ENCODE results near the gene RAC2. TPM values are rescaled to one million over a fixed set of nuclear protein-coding genes. Genes with fewer than 3 reads are reported as not detected.

RAC2 gene
- total RNA-seq, 1 experiment from 2014 or later, result 50.5 TPM

DNA sequence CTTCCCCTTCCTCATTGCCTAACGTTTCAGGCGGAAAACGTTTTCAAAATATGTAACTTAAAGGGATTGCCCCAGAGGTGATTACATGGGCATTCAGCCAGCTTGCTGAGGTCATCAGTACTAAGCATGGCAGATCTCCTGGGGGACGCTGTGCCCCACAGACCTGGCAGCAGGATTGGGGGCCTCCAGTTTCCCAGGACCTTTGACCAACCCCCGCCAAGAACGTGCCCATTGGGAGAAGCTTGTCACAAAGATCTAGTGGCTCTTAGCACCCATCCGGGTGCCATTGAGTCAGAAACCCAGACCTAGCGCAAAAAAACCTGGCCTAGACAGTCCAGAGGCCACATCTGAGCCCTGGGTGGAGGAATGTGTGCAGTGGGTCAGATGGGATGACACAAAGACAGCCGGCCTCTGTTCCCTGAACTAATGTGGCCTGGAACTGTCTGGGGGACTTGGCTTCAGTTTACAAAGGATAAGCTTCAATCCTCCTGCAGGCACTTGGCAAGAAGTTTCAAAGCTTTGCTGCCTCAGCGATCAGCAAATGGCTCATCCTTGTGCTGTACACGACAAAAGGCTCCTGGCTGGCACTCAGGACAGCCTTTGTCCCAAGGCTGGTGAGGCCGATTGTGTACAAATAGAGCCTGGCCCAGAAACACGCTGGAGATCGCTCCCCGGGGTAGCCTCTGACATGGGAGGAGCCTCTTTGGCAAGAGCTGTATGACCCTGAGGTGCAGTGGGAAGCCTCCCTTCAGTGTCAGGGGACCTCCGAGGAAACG is 65.5 kb downstream of the RAC2 start:
- no peaks in the 10 kb centered on the region for H3K9me3 ChIP-seq (ENCODE audit: low read length)
- H3K27ac ChIP-seq (ENCODE audit: low read length), result no peak overlapping the region
- no peaks in the 10 kb centered on the region for H3K79me2 ChIP-seq (ENCODE audit: low read length)
- no peaks in the 10 kb centered on the region for H3K27me3 ChIP-seq (ENCODE audit: low read length)
- intact Hi-C loops (cut with micrococcal nuclease), result no loop called here
- ChIA-PET POLR2A (ENCODE audit: unreplicated experiment) (no interaction called here), CTCF (no interaction called here)
- no peaks in the 10 kb centered on the region for H3F3A ChIP-seq (ENCODE audit: low read length, unreplicated experiment)
- H4K20me1 ChIP-seq (ENCODE audit: low read length), result no peaks in the 10 kb centered on the region
- DNase-seq (no peak), ATAC-seq (no peak)
- no peak overlapping the region for H3K9ac ChIP-seq (ENCODE audit: low read length)
- H2AFZ ChIP-seq (ENCODE audit: low read length), result no peak overlapping the region
- H3K4me1 ChIP-seq (ENCODE audit: insufficient read depth, low read length), result no peaks in the 10 kb centered on the region; the same call in 1 of the 2 replicates
- TF ChIP-seq EZH2 (IDR thresholded peaks at IDR 0.05; ENCODE audit: low read length, unreplicated experiment) (no peak), EZH2phosphoT487 (IDR thresholded peaks at IDR 0.05; ENCODE audit: borderline replicate concordance, low read length) (no peak)
- TF ChIP-seq, protein P1, sequence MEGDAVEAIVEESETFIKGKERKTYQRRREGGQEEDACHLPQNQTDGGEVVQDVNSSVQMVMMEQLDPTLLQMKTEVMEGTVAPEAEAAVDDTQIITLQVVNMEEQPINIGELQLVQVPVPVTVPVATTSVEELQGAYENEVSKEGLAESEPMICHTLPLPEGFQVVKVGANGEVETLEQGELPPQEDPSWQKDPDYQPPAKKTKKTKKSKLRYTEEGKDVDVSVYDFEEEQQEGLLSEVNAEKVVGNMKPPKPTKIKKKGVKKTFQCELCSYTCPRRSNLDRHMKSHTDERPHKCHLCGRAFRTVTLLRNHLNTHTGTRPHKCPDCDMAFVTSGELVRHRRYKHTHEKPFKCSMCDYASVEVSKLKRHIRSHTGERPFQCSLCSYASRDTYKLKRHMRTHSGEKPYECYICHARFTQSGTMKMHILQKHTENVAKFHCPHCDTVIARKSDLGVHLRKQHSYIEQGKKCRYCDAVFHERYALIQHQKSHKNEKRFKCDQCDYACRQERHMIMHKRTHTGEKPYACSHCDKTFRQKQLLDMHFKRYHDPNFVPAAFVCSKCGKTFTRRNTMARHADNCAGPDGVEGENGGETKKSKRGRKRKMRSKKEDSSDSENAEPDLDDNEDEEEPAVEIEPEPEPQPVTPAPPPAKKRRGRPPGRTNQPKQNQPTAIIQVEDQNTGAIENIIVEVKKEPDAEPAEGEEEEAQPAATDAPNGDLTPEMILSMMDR (conservative IDR thresholded peaks at IDR 0.05; ENCODE audit: low read depth, low read length), result no peak
- BruUV-seq (replicated peaks), result no TSS peak
- H3K4me3 ChIP-seq (ENCODE audit: low read length), result no peak overlapping the region
- no peaks in the 10 kb centered on the region for H3K36me3 ChIP-seq (ENCODE audit: low read depth, low read length)
- H3K9me2 ChIP-seq (replicated peaks; ENCODE audit: low read length), result no peaks in the 10 kb centered on the region
- no peak overlapping the region for H3K4me2 ChIP-seq (ENCODE audit: low read length)

DNA sequence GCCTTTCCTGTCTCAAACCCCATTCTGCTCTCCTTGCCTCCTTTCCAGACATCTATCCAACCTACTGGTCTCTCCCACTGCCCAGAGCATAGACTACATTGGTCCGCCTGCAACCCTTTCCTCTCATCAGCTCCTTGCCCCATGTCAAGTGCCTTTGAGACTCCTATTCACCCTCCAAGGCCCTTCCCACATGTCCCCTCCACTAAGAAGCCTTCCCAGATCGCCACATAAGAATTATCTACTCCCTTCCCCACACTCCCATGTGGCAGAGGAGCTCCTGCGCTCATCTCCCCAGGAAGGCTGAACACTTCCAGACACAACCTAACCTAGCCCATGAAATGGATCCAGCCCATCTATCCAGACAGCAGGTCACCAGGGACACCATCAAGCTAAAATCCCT is 66.3 kb downstream of the RAC2 start:
- CTCF ChIA-PET, result no interaction called here

DNA sequence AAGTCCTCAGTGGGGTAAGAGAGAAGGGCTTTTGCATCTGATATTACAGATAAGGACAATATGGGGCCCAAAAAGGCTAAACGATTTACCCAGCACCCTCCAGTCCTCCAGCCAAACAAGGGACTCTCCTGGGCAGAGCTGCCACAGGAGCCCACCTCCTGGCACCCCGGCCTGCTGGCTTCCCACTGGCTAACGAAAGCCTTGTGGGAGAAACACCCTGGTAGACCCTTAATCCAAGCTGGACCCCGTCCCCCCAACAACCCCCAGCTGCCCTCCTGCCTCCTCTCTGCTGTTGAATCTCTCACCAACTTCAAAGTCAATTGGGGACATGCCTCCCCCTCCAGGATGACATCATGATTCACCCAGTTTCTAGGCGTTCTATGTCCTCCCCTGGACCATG is 66.8 kb downstream of the RAC2 start:
- H3F3A ChIP-seq (ENCODE audit: low read length, unreplicated experiment), result no peaks in the 10 kb centered on the region
- H3K9me3 ChIP-seq (ENCODE audit: low read length), result no peaks in the 10 kb centered on the region
- no peak overlapping the region for H3K9ac ChIP-seq (ENCODE audit: low read length)
- intact Hi-C loops (cut with micrococcal nuclease), result no loop called here
- H3K9me2 ChIP-seq (replicated peaks; ENCODE audit: low read length), result no peaks in the 10 kb centered on the region
- ChIA-PET POLR2A (ENCODE audit: unreplicated experiment) (no interaction called here), CTCF (no interaction called here)
- no peaks in the 10 kb centered on the region for H4K20me1 ChIP-seq (ENCODE audit: low read length)
- H3K27ac ChIP-seq (ENCODE audit: low read length), result no peak overlapping the region
- BruUV-seq (replicated peaks), result no TSS peak
- ATAC-seq (no peak), DNase-seq (no peak)
- TF ChIP-seq, protein P1 (conservative IDR thresholded peaks at IDR 0.05; ENCODE audit: low read depth, low read length), result no peak
- TF ChIP-seq EZH2 (IDR thresholded peaks at IDR 0.05; ENCODE audit: low read length, unreplicated experiment) (no peak), EZH2phosphoT487 (IDR thresholded peaks at IDR 0.05; ENCODE audit: borderline replicate concordance, low read length) (no peak)
- no peak overlapping the region for H3K4me3 ChIP-seq (ENCODE audit: low read length)
- H3K4me2 ChIP-seq (ENCODE audit: low read length), result no peak overlapping the region
- no peaks in the 10 kb centered on the region; the same call in 1 of the 2 replicates for H3K4me1 ChIP-seq (ENCODE audit: insufficient read depth, low read length)
- H3K79me2 ChIP-seq (ENCODE audit: low read length), result no peaks in the 10 kb centered on the region
- no peaks in the 10 kb centered on the region for H3K27me3 ChIP-seq (ENCODE audit: low read length)
- no peak overlapping the region for H2AFZ ChIP-seq (ENCODE audit: low read length)
- no peaks in the 10 kb centered on the region for H3K36me3 ChIP-seq (ENCODE audit: low read depth, low read length)

More for the DNA sequence above, 66.3 kb downstream of the RAC2 start:
- H3K27ac ChIP-seq (ENCODE audit: low read length), result no peak overlapping the region
- H3K9ac ChIP-seq (ENCODE audit: low read length), result no peak overlapping the region
- no peak overlapping the region for H3K4me2 ChIP-seq (ENCODE audit: low read length)
- H3K4me1 ChIP-seq (ENCODE audit: insufficient read depth, low read length), result no peaks in the 10 kb centered on the region; the same call in 1 of the 2 replicates
- POLR2A ChIA-PET (ENCODE audit: unreplicated experiment), result no interaction called here
- H4K20me1 ChIP-seq (ENCODE audit: low read length), result no peaks in the 10 kb centered on the region
- no peak overlapping the region for H3K4me3 ChIP-seq (ENCODE audit: low read length)
- no peaks in the 10 kb centered on the region for H3F3A ChIP-seq (ENCODE audit: low read length, unreplicated experiment)
- BruUV-seq (replicated peaks), result no TSS peak
- no peaks in the 10 kb centered on the region for H3K9me3 ChIP-seq (ENCODE audit: low read length)
- no peaks in the 10 kb centered on the region for H3K36me3 ChIP-seq (ENCODE audit: low read depth, low read length)
- no peaks in the 10 kb centered on the region for H3K79me2 ChIP-seq (ENCODE audit: low read length)
- intact Hi-C loops (cut with micrococcal nuclease), result no loop called here
- DNase-seq, result no peak
- H2AFZ ChIP-seq (ENCODE audit: low read length), result no peak overlapping the region
- no peak for ATAC-seq
- H3K9me2 ChIP-seq (replicated peaks; ENCODE audit: low read length), result no peaks in the 10 kb centered on the region
- TF ChIP-seq EZH2 (IDR thresholded peaks at IDR 0.05; ENCODE audit: low read length, unreplicated experiment), result no peak
- TF ChIP-seq, protein P1 (conservative IDR thresholded peaks at IDR 0.05; ENCODE audit: low read depth, low read length), result no peak
- H3K27me3 ChIP-seq (ENCODE audit: low read length), result no peaks in the 10 kb centered on the region
